Measurements from ENCODE around the gene NPSR1. TPM values are rescaled to one million over a fixed set of nuclear protein-coding genes. Genes with fewer than 3 reads are reported as not detected.

The NPSR1 gene
- total RNA-seq, 1 donor from 2014 or later = not detected

DNA sequence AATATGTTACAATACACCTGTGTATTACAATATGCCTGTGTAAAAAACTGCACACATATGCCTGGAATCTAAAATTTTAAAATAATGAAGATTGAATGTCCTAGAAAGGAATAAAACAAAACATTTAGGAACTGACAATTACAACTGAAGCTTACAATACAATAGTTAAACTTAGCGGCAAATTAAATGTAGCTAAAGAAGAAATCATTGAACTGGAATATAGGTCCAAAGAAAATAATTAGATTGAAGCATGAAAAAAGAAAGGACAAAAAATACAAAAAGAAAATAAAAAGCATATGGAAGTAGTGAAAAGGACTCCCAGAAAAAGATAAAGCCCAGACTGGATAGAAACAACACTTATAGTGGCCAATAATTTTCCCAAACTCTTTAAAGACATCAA, 38.4 kb downstream of the NPSR1 start:
- no peak for DNase-seq (ENCODE audit: low read depth)
- H3K27me3 ChIP-seq (ENCODE audit: control insufficient read depth, insufficient read depth, low read length) = no peaks in the 10 kb centered on the region
- H3K36me3 ChIP-seq (ENCODE audit: control insufficient read depth, insufficient read depth, low read length) = no peaks in the 10 kb centered on the region
- no peak overlapping the region for H3K4me3 ChIP-seq (ENCODE audit: low read depth, low read length)
- TF ChIP-seq CTCF (IDR thresholded peaks at IDR 0.05; ENCODE audit: insufficient read depth, low read length, poor library complexity, severe bottlenecking) = no peak

DNA sequence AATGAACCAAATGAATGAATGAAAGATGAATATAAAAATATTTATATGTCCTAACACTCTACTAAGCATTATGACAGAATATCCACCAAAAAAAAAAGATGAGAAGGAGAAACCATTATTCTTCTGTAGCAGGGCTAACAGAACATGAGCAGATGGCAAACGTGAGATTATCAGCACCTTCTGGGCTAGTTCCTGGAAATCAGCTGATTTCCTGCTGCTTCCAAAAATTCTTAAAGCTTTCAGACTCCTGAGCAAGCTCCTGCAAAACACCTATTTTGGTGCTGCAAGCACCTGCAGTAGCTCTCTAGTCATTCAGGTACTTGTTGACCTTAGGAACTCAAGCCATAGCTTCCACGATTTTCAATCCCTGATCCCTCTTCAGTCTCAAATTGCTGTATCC, 51.8 kb downstream of the NPSR1 start:
- no peak for DNase-seq (ENCODE audit: low read depth)
- Histone ChIP-seq H3K36me3 (ENCODE audit: control insufficient read depth, insufficient read depth, low read length) (no peaks in the 10 kb centered on the region), H3K4me3 (ENCODE audit: low read depth, low read length) (no peak overlapping the region), H3K27me3 (ENCODE audit: control insufficient read depth, insufficient read depth, low read length) (no peaks in the 10 kb centered on the region)
- TF ChIP-seq CTCF (IDR thresholded peaks at IDR 0.05; ENCODE audit: insufficient read depth, low read length, poor library complexity, severe bottlenecking) = no peak

DNA sequence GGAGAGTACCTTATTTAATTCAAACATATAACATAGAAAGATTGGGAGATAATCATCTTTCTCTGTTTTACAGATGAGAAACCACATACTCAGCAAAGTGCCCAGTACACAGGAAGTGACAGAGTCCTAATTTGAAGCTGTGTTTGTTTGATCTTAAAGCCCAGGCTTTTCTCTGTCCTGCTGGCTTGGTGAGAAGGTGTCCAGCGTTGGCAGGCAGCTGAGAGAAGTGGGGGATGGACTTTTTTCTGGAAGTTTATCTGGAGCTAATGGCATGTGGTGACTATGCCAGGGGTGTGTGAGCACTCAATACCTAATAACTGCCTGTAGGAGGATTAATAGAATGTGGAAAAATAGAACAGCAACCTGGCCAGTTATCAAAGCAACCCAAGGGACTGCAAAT, 60.8 kb downstream of the NPSR1 start:
- Histone ChIP-seq H3K27me3 (ENCODE audit: control insufficient read depth, insufficient read depth, low read length) (no peaks in the 10 kb centered on the region), H3K36me3 (ENCODE audit: control insufficient read depth, insufficient read depth, low read length) (no peaks in the 10 kb centered on the region), H3K4me3 (ENCODE audit: low read depth, low read length) (no peak overlapping the region)
- no peak for TF ChIP-seq CTCF (IDR thresholded peaks at IDR 0.05; ENCODE audit: insufficient read depth, low read length, poor library complexity, severe bottlenecking)
- no peak for DNase-seq (ENCODE audit: low read depth)

- H3K36me3 ChIP-seq (ENCODE audit: control insufficient read depth, insufficient read depth, low read length) = no peaks in the 10 kb centered on the region
- DNase-seq (ENCODE audit: low read depth) = no peak
- H3K4me3 ChIP-seq (ENCODE audit: low read depth, low read length) = no peak overlapping the region
- TF ChIP-seq CTCF (IDR thresholded peaks at IDR 0.05; ENCODE audit: insufficient read depth, low read length, poor library complexity, severe bottlenecking) = no peak
- no peaks in the 10 kb centered on the region for H3K27me3 ChIP-seq (ENCODE audit: control insufficient read depth, insufficient read depth, low read length)
Measured at GRCh38 chr7:34719636-34720035, 61.6 kb downstream of the NPSR1 start.

DNA sequence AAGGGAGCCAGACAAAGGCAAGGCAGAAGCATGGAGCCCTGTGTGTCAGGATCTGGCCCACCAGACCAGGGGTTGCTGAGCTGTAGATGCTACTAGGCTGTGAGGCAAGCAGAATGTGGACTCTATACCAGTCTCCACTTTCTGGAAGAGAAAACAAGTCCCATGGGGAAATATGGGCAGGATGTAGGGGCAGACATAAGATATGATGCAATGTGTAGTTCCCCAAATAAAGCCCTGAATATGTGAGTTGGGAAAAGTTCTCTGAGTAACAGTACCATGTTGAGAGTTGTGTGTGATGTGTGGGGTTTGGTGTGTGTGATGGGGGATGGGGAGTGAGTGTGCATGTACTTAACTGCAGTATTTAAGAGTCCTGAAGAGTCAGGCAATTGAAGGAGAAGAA, 62.3 kb downstream of the NPSR1 start:
- no peak for DNase-seq (ENCODE audit: low read depth)
- Histone ChIP-seq H3K27me3 (ENCODE audit: control insufficient read depth, insufficient read depth, low read length) (no peaks in the 10 kb centered on the region), H3K4me3 (ENCODE audit: low read depth, low read length) (no peak overlapping the region), H3K36me3 (ENCODE audit: control insufficient read depth, insufficient read depth, low read length) (no peaks in the 10 kb centered on the region)
- no peak for TF ChIP-seq CTCF (IDR thresholded peaks at IDR 0.05; ENCODE audit: insufficient read depth, low read length, poor library complexity, severe bottlenecking)

GRCh38 chr7:34723338-34723737, 65.3 kb downstream of the NPSR1 start:
- Histone ChIP-seq H3K4me3 (ENCODE audit: low read depth, low read length) (no peak overlapping the region), H3K36me3 (ENCODE audit: control insufficient read depth, insufficient read depth, low read length) (no peaks in the 10 kb centered on the region), H3K27me3 (ENCODE audit: control insufficient read depth, insufficient read depth, low read length) (no peaks in the 10 kb centered on the region)
- DNase-seq (ENCODE audit: low read depth) = no peak
- TF ChIP-seq CTCF (IDR thresholded peaks at IDR 0.05; ENCODE audit: insufficient read depth, low read length, poor library complexity, severe bottlenecking) = no peak

Data from kidney epithelial cell (primary cell).